Measurements from ENCODE around the gene SGIP1. TPM values are rescaled to one million over a fixed set of nuclear protein-coding genes. Genes with fewer than 3 reads are reported as not detected.

The SGIP1 gene
- total RNA-seq, 1 experiment from 2014 or later, result not detected

- no peak overlapping the region for H2AFZ ChIP-seq (ENCODE audit: low read length)
- POLR2A ChIA-PET (ENCODE audit: unreplicated experiment), result no interaction called here
Observed at GRCh38 chr1:66770240-66770639, 236.3 kb downstream of the SGIP1 start.

DNA sequence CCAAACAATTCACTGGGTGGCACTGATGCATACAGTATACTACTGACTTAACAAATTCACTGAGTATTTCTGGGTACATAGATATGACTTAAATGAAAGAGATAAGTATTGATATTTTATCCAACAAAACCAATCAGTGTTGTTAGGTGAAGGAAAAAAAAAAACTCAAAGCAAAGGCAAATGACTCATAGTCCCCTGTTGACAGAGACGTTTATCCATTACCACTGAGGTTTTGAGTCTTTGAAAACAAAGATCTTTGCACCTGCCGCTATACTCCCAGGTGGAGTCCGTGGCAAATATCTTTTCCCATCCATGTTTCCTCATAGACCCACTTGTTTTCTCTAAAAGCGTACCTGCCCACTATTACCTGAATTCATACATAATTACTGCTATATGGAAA lies 236.7 kb downstream of the SGIP1 start:
- H3K27me3 ChIP-seq (ENCODE audit: low read length), result peaks cover 4% of the 10 kb centered on the region
- no peaks in the 10 kb centered on the region for H3F3A ChIP-seq (ENCODE audit: low read length, unreplicated experiment)
- no peaks in the 10 kb centered on the region for H3K9me2 ChIP-seq (replicated peaks; ENCODE audit: low read length)
- intact Hi-C loops (cut with micrococcal nuclease), result no loop called here
- no peaks in the 10 kb centered on the region for H3K79me2 ChIP-seq (ENCODE audit: low read length)
- H2AFZ ChIP-seq (ENCODE audit: low read length), result no peak overlapping the region
- no peaks in the 10 kb centered on the region for H3K9me3 ChIP-seq (ENCODE audit: low read length)
- no peak for TF ChIP-seq EZH2 (IDR thresholded peaks at IDR 0.05; ENCODE audit: low read length, unreplicated experiment)
- no peak for TF ChIP-seq CTCF (conservative IDR thresholded peaks at IDR 0.05; ENCODE audit: low read depth, low read length)
- TF ChIP-seq EZH2phosphoT487 (IDR thresholded peaks at IDR 0.05; ENCODE audit: borderline replicate concordance, low read length), result no peak
- ChIA-PET CTCF (no interaction called here), POLR2A (ENCODE audit: unreplicated experiment) (no interaction called here)
- no peak overlapping the region for H3K4me3 ChIP-seq (ENCODE audit: low read length)
- no peaks in the 10 kb centered on the region for H4K20me1 ChIP-seq (ENCODE audit: low read length)
- no TSS peak for BruUV-seq (replicated peaks)
- ATAC-seq, result no peak
- no peak for DNase-seq
- no peak overlapping the region for H3K9ac ChIP-seq (ENCODE audit: low read length)
- H3K36me3 ChIP-seq (ENCODE audit: low read depth, low read length), result no peaks in the 10 kb centered on the region
- H3K4me2 ChIP-seq (ENCODE audit: low read length), result no peak overlapping the region
- H3K4me1 ChIP-seq (ENCODE audit: insufficient read depth, low read length), result no peaks in the 10 kb centered on the region
- H3K27ac ChIP-seq (ENCODE audit: low read length), result no peak overlapping the region

More at GRCh38 chr1:66770240-66770639, 236.3 kb downstream of the SGIP1 start:
- no peak overlapping the region for H3K9ac ChIP-seq (ENCODE audit: low read length)
- no peak overlapping the region for H3K4me3 ChIP-seq (ENCODE audit: low read length)
- ATAC-seq (no peak), DNase-seq (no peak)
- CTCF ChIA-PET, result no interaction called here
- H4K20me1 ChIP-seq (ENCODE audit: low read length), result no peaks in the 10 kb centered on the region
- no peak overlapping the region for H3K4me2 ChIP-seq (ENCODE audit: low read length)
- H3K4me1 ChIP-seq (ENCODE audit: insufficient read depth, low read length), result no peaks in the 10 kb centered on the region
- H3K36me3 ChIP-seq (ENCODE audit: low read depth, low read length), result no peaks in the 10 kb centered on the region
- H3K79me2 ChIP-seq (ENCODE audit: low read length), result no peaks in the 10 kb centered on the region
- H3K27ac ChIP-seq (ENCODE audit: low read length), result no peak overlapping the region
- H3K9me2 ChIP-seq (replicated peaks; ENCODE audit: low read length), result no peaks in the 10 kb centered on the region
- no TSS peak for BruUV-seq (replicated peaks)
- H3F3A ChIP-seq (ENCODE audit: low read length, unreplicated experiment), result no peaks in the 10 kb centered on the region
- no peaks in the 10 kb centered on the region for H3K27me3 ChIP-seq (ENCODE audit: low read length)
- intact Hi-C loops (cut with micrococcal nuclease), result no loop called here
- no peak for TF ChIP-seq EZH2 (IDR thresholded peaks at IDR 0.05; ENCODE audit: low read length, unreplicated experiment)
- H3K9me3 ChIP-seq (ENCODE audit: low read length), result no peaks in the 10 kb centered on the region

DNA sequence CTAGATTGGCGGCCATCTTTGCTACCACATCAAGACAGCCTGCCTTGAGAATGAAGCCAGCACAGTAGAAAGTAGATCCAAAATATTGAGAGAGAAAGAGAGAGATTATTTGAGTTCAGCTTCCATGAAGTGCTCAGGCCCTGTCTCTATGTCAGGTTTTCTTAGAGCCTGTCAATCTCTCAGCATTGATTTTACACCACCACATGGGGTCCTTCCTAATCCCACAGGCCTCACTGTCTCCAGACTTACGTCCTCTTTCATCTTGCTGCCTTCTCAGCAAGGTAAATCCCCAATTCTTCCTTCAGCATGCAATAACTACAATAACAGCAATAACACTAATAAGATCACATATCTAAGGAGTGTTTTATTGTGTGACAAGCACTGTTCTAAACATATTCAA lies 239.3 kb downstream of the SGIP1 start:
- Histone ChIP-seq H3K27me3 (ENCODE audit: low read length) (peaks cover 28% of the 10 kb centered on the region), H3F3A (ENCODE audit: low read length, unreplicated experiment) (no peaks in the 10 kb centered on the region), H3K9me3 (ENCODE audit: low read length) (no peaks in the 10 kb centered on the region), H3K4me1 (ENCODE audit: insufficient read depth, low read length) (no peaks in the 10 kb centered on the region), H3K4me2 (ENCODE audit: low read length) (no peak overlapping the region), H4K20me1 (ENCODE audit: low read length) (no peaks in the 10 kb centered on the region), H3K9me2 (replicated peaks; ENCODE audit: low read length) (no peaks in the 10 kb centered on the region), H3K4me3 (ENCODE audit: low read length) (no peak overlapping the region), H3K27ac (ENCODE audit: low read length) (no peak overlapping the region), H3K9ac (ENCODE audit: low read length) (no peak overlapping the region), H3K79me2 (ENCODE audit: low read length) (no peaks in the 10 kb centered on the region), H3K36me3 (ENCODE audit: low read depth, low read length) (no peaks in the 10 kb centered on the region), H2AFZ (ENCODE audit: low read length) (0 out of 2 replicates have a peak overlapping the region, but pooled peaks have one; percentile 15)
- ChIA-PET POLR2A (ENCODE audit: unreplicated experiment) (no interaction called here), CTCF (no interaction called here)
- ATAC-seq (no peak), DNase-seq (no peak)
- intact Hi-C loops (cut with micrococcal nuclease), result no loop called here
- no peak for TF ChIP-seq EZH2phosphoT487 (IDR thresholded peaks at IDR 0.05; ENCODE audit: borderline replicate concordance, low read length)
- no peak for TF ChIP-seq CTCF (conservative IDR thresholded peaks at IDR 0.05; ENCODE audit: low read depth, low read length)
- TF ChIP-seq EZH2 (IDR thresholded peaks at IDR 0.05; ENCODE audit: low read length, unreplicated experiment), result no peak
- BruUV-seq (replicated peaks), result no TSS peak

Data from PC-3 (cell line).